ENCODE results near the gene HRH1.
"Not testable (repeated sequence)": the region's sequence is repeated elsewhere in the genome, so short reads cannot be mapped to it uniquely, and the experiment has no call there.

Gene HRH1

GRCh38 chr3:11173828-11174465, 19.7 kb downstream of the HRH1 start:
- DNase-seq, result no peak

DNA sequence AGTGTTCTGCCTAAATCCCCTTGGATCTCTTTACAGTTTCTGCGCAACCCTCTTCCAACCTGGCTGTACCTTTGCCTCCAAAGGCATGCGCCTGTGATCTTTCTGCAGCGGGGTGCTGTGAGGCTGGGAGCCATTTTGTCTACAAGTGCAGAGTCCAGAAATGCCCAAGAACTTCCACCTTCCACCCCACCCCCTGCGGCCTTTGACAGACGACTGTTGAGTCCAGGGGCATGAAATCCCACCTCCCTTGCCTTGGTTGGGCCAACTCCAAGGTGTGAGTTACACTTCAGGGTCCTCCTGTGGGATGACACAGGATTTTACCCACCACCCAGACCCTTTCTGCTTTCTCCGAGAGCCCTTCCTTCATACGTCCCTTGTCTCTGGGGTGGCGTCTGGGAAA, 24.1 kb downstream of the HRH1 start:
- DNase-seq, result no peak

DNA sequence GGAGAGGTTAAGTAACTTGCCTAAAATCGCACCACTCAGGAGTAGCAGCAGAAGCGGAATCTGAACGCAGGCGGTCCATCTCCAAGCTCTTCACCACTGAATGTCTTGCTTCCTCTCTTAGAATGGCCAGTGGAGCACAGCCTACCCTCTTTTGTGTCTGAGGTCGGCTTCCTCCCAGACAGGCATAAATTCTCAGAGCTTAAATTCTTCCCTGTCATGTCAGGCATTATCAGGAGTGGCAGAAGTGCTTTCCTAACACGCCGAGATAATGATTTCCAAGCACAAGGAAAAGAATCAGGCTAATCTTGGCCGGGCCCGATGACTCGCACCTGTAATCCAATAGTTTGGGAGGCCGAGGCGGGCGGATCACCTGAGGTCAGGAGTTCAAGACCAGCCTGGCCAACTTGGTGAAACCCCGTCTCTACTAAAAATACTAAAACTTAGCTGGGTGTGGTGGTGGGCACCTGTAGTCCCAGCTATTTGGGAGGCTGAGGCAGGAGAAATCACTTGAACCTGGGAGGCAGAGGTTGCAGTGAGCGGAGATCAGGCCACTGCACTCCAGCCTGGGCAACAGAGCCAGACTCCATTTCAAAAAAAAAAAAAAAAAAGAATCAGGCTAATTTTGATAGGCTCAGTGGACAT, 30.2 kb downstream of the HRH1 start:
- DNase-seq, result not testable (repeated sequence)

DNA sequence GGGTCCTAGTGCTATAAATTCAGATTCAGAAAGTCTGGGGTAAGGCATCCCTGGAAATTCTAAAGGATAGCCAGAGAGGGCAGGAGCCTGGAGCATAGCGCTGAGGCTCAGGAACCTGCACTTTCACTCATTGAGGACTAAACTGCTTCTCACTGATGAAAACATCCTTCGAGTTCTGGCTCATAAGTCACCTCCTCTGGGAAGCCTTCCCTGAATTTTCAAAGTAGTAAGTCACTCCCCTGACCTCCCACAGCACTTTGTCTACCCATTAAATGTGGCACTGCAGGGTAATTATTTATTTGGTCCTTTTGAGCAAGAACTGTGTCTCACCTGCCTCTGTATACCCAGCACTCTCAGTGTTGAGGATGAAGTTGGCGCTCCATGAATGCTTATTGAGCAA, 30.9 kb downstream of the HRH1 start:
- DNase-seq, result no peak

GRCh38 chr3:11185564-11186317, 31.4 kb downstream of the HRH1 start:
- no peak for DNase-seq

DNA sequence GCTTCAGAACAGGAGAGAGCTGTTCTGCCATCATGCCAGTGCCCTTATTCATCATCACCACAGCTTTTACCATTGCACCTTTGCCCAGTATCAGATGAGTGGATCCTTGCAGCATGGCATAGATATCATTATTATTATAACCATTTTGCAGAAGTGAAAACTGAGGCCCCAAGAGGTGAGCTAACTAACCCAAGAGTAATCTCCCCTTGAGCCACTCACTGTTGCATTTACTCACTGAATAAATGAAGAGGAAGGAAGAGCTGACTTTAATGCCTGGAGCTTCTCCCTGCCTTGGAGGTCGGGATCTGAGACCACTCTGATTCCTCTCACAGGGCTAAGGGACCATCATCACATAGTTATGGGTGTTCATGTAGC, 32.0 kb downstream of the HRH1 start:
- DNase-seq, result no peak

DNA sequence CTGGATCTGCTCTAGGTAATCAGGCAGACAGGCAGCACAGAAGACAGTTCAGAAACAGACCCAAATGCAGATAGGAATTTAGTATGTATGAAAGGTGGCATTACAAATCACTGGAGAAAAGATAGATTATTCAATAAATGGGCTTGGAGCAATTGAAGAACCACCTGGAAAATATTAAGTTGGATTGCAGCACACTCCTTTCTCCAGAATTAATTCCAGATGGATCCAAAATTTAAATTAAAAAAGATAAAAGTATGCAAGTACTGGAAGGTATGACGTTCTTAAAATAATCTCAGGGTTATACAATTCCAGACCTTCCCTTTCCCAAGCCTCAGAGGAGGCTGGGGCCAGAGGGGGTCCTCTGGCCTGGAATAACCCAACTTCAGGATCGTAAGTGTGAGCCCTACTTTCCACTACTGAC, 32.5 kb downstream of the HRH1 start:
- no peak for DNase-seq

- no peak for DNase-seq
These were observed 33.4 kb downstream of the HRH1 start for GRCh38 chr3:11187681-11188080.

GRCh38 chr3:11188231-11188630, 33.9 kb downstream of the HRH1 start:
- no peak for DNase-seq

DNA sequence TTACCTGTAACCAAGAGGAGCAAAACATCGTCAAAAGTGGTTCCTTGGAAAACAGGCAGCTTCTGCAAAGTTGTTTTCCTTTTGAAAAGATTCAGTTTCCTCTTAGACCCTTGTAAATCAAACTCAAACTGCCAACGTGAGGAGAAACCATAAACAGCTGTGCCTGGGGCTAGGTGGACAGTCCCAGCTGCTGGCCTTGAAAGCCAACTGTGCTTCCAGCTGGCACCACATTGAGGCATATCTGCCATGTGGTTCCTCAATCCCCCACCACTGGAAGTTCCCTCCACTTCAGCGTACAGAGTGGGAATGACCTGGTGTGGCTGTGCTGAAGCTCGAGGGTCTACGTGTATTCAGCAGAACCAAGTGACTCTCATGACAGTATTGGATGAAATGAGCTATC, 40.9 kb downstream of the HRH1 start:
- peak; percentile 63 to 87 for DNase-seq

GRCh38 chr3:11195721-11196332, 41.5 kb downstream of the HRH1 start:
- peak in 1 of 2 experiments; percentile 57 for DNase-seq

DNA sequence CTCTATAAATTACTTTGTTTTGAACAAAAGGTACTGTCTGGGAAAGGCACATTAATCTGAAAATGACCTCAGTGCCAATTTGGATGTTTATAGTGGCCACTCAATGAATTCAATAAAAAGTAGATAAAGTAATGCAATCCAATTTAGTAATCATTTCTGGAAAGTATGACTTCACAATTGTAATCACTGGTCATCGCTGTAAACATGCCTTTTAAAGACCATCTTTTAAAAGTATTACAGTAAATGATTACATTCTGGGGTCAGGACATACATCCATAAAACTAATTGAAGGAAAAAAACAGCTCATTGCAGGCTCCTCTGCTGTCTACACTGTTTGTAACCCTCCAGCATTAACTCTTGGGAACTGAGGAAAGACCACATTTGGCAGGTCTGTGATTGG, 43.2 kb downstream of the HRH1 start:
- DNase-seq, result no peak

DNA sequence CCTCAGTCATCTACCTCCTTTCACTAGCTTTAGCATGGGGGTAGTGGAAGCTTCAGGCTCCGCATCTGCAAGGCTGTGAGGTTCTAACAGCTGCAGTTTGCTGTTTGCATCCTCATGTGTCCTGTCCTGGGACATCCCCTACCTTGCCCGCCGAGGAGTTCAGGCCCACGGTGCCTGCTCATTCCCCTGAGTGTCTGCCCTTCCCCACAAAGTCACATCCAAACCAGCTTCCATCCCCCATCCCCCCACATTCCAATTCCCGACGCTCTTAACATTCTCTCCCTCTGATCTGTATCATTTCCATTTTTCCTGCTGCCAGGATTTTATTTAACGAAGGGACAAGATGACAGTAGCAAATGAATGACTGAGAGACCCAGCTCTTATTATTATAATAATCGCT, 43.8 kb downstream of the HRH1 start:
- DNase-seq, result no peak

- DNase-seq, result no peak
These were observed 44.2 kb downstream of the HRH1 start for GRCh38 chr3:11198495-11198894.

- peak in 1 of 2 experiments; percentile 50 for DNase-seq
These were observed 45.9 kb downstream of the HRH1 start for GRCh38 chr3:11199902-11200845.

DNA sequence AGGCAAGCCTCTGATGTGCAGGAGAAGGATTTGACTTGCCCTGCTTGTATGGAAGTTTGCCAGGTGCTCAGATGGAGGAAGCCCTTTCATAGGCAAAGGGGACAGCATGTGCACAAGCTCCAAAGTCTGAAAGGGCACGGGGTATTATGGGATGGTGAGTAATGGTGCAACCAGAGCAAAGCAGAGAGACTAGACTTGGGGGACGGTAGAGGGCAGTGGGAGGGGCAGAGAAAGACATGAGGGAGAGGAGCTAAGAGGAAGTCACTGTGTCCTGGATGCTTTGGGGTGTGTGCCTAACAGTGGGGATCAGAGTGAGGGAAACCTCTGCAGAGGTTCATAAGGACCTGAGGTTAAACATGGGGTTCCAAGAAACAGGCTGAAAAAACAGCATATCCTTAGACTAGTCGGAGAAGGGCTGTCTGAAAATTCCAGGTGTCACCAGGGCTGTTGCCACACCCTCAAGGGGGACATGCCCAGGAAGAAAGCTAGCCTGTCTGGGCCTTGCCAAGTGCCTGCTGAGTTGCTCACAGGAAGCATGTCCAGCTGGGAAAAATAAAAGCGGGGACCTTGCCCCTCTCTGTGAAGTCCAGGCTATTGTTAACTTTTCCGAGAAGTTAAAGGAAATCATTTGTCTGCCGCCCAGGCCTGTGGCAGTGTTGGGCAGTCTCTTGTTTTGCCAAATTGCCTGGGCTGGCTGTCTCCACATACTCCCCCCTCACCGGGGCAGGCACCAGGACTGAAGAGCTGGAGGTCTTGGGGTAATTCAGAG, 47.1 kb downstream of the HRH1 start:
- peak in 1 of 2 experiments; percentile 25 for DNase-seq

GRCh38 chr3:11203961-11204360, 49.7 kb downstream of the HRH1 start:
- no peak for DNase-seq

- DNase-seq, result peak in 1 of 2 experiments; percentile 10
These were observed 50.5 kb downstream of the HRH1 start for GRCh38 chr3:11204697-11205348.

DNA sequence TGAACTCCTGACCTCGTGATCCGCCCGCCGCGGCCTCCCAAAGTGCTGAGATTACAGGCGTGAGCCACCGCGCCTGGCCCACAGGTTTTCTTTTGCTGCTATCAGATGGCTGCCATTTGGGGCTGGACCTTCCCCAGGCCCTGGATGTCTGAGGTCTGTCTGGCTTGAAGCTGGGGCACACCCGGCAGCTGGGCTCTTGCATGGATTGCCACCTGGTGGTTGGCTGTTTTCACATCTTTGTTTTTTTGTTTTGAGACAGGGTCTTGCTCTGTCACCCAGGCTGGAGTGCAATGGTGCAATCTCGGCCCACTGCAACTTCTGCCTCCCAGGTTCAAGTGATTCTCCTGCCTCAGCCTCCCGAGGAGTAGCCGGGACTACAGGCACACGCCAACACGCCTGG, 51.6 kb downstream of the HRH1 start:
- peak in 1 of 2 experiments; percentile 48 for DNase-seq

- no peak for DNase-seq
These were observed 52.0 kb downstream of the HRH1 start for GRCh38 chr3:11206316-11206715.

GRCh38 chr3:11206953-11207352, 52.7 kb downstream of the HRH1 start:
- DNase-seq, result no peak

Data from NCI-H524 (cell line).